GM19099 (cell line): ENCODE results near the gene CEP290.

Source experiments
- POLR2A ChIP-seq: IDR thresholded peaks from 3 replicates; pipeline ENCODE4 v1.6.1; 2011; ENCODE audit warnings: low read depth; ENCODE audit not compliant: insufficient read length; ENCODE audit errors: extremely low read depth

Gene CEP290

GRCh38 chr12:88108021-88108420 lies 33.9 kb downstream of the CEP290 start:
- TF ChIP-seq POLR2A, result no peak

GRCh38 chr12:88093573-88093972 lies 48.3 kb downstream of the CEP290 start:
- no peak for TF ChIP-seq POLR2A

GRCh38 chr12:88092771-88093170 lies 49.1 kb downstream of the CEP290 start:
- no peak for TF ChIP-seq POLR2A

GRCh38 chr12:88084210-88084609 lies 57.7 kb downstream of the CEP290 start:
- no peak for TF ChIP-seq POLR2A

GRCh38 chr12:88083634-88084033 lies 58.3 kb downstream of the CEP290 start:
- no peak for TF ChIP-seq POLR2A

- TF ChIP-seq POLR2A, result no peak
Measured at GRCh38 chr12:88081247-88081646, 60.6 kb downstream of the CEP290 start.

- no peak for TF ChIP-seq POLR2A
Measured at GRCh38 chr12:88067301-88067700, 74.6 kb downstream of the CEP290 start.

- TF ChIP-seq POLR2A, result no peak
Measured at GRCh38 chr12:88063375-88063774, 78.5 kb downstream of the CEP290 start.

GRCh38 chr12:88062474-88062873 lies 79.4 kb downstream of the CEP290 start:
- TF ChIP-seq POLR2A, result no peak

GRCh38 chr12:88058719-88059077 lies 83.2 kb downstream of the CEP290 start:
- TF ChIP-seq POLR2A, result no peak

- no peak for TF ChIP-seq POLR2A
Measured at GRCh38 chr12:88057994-88058718, 83.7 kb downstream of the CEP290 start.

- TF ChIP-seq POLR2A, result no peak
Measured at GRCh38 chr12:88056571-88056970, 85.3 kb downstream of the CEP290 start.

GRCh38 chr12:88052686-88053085 lies 89.2 kb downstream of the CEP290 start:
- TF ChIP-seq POLR2A, result no peak

GRCh38 chr12:88044035-88044434 lies 97.9 kb downstream of the CEP290 start:
- TF ChIP-seq POLR2A, result no peak

- no peak for TF ChIP-seq POLR2A
Measured at GRCh38 chr12:88037770-88038169, 104.1 kb downstream of the CEP290 start.

GRCh38 chr12:88036353-88036965 lies 105.4 kb downstream of the CEP290 start:
- no peak for TF ChIP-seq POLR2A

GRCh38 chr12:88035907-88036289 lies 106.0 kb downstream of the CEP290 start:
- no peak for TF ChIP-seq POLR2A
